Prostate gland (tissue), 2 donors: ENCODE measurements around the gene MPV17.

Experiments used
- POLR2A ChIP-seq: fragments of 450-650 bp; IDR thresholded peaks from one replicate; pipeline ENCODE4 v1.6.1; 2016; ENCODE audit warnings: antibody characterized with exemption, mild to moderate bottlenecking
- POLR2AphosphoS5 ChIP-seq: sonication (generic); formaldehyde crosslinking; IDR thresholded peaks from one replicate; pipeline ENCODE4 v1.6.1; 2017; ENCODE audit warnings: antibody characterized with exemption
- TF ChIP-seq, protein P1 (sequence below), 4 experiments: fragments of 200-600 bp in 2 of 4; fragments of 450-650 bp in 2 of 4; sonication (generic) in 2 of 4; IDR thresholded peaks; 1 replicate in 3 of 4; 2 replicates in 1 of 4; pipeline ENCODE4 v1.5.1; 2016 to 2019; ENCODE audit warnings: antibody characterized with exemption in 4 of 4, mild to moderate bottlenecking in 2 of 4, moderate library complexity in 2 of 4

DNA sequence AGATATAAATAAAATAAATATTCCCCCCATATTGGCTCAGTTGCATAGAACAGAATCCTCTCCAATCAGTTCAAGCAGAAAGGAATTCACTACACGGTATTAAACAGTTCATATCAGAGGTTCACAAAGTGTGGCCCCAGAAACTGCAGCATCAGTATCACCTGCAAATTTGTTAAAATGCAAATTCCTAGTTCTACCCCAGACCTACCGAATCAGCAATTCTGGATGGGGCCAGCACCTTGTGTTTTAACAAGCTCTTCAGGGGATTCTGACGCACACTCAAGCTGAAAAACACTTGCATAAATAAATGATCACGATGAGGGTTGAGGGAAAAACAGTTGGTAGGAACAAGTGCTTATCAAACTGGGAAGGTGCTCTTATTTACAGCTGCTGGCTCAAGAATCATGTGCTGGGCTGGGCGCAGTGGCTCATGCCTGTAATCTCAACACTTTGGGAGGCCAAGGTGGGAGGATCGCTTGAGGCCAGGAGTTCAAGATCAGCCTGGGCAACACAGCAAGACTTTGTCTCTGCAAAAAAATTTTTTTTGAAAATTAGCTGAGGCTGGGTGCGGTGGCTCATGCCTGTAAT is 27.3 kb upstream of the MPV17 start:
- TF ChIP-seq POLR2AphosphoS5 (no peak), POLR2A (no peak)
- TF ChIP-seq, protein P1, sequence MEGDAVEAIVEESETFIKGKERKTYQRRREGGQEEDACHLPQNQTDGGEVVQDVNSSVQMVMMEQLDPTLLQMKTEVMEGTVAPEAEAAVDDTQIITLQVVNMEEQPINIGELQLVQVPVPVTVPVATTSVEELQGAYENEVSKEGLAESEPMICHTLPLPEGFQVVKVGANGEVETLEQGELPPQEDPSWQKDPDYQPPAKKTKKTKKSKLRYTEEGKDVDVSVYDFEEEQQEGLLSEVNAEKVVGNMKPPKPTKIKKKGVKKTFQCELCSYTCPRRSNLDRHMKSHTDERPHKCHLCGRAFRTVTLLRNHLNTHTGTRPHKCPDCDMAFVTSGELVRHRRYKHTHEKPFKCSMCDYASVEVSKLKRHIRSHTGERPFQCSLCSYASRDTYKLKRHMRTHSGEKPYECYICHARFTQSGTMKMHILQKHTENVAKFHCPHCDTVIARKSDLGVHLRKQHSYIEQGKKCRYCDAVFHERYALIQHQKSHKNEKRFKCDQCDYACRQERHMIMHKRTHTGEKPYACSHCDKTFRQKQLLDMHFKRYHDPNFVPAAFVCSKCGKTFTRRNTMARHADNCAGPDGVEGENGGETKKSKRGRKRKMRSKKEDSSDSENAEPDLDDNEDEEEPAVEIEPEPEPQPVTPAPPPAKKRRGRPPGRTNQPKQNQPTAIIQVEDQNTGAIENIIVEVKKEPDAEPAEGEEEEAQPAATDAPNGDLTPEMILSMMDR (IDR thresholded peaks at IDR 0.05), result no peak
